Stimulated activated CD4-positive, alpha-beta T cell treated with anti-CD3 and anti-CD28 coated beads, Interleukin-1b, Interleukin-23, amount 100 ng/mL, for 48 hours (primary cell): ENCODE measurements around the gene METTL14.
"Not testable (repeated sequence)": the region's sequence is repeated elsewhere in the genome, so short reads cannot be mapped to it uniquely, and the experiment has no call there.

Source experiments
- DNase-seq: peaks from one replicate; pipeline ENCODE4 v3.0.0-alpha.2; 2020

METTL14 gene

DNA sequence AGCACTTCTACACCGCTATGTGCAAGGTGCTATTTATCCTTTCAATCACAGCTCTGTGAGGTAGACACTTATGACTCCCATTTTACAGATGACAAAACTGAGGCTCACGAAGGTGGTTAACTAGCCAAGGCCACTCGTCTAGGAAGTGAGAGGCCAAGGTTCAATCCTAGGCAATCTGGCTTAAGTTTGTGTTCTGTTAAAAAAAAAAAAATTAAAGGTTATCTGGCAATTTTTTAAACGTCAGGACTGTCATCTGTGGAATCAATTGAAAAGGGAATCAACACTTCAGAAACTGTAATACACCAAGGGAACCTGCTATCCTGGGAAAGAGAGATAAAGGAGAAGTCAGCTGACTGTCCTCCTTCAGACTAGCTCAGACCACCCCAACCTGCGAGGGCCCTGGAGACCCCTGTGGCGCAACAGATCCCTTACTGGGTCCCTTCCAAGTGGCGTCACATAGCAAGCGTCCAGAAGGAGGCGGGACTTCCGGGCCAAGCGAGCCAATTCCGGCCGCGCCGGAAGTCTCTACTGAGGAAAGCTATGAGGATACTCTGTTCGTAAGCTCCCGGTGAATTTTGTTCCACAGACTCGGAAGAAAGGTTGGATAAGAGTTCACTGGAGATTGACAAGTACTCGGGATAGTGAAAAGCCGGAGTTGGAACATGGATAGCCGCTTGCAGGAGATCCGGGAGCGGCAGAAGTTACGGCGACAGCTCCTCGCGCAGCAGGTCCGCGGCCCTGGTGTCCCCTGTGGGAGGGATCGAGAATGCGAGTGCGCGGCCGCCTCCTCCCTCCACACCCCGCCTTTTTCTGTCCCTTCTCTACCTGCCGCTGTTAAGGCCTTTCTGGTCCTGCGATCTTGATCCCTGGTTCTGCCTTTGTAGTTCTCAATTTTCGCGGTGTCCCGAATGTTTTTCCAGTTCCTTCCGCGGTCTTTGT, at the start of gene METTL14:
METTL14 (plus strand) TSS at position 520 of the 939 bp plus-strand sequence; CDS start at position 663, 143 bp downstream.
- DNase-seq: peak; percentile 86

DNA sequence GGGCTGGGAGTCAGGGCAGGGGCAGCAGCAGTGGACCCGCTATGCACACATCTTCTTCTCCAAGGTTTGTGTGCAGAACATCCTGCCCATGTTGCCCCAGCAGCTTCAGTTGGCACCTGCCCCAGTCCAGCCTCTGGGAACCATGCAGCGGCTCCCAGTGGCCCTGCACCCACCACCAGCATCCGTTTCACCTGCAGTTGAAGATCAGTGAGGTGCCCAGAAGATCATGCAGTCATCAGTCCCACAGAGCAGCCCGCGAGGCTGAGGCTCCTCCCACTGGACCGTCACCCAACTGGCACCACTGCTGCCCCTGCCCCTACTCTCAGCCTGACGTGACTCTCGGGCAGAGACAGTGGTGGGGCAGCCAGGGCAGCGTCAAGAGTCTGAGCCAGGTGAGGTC, 49.1 kb upstream of the METTL14 start:
- not testable (repeated sequence) for DNase-seq

DNA sequence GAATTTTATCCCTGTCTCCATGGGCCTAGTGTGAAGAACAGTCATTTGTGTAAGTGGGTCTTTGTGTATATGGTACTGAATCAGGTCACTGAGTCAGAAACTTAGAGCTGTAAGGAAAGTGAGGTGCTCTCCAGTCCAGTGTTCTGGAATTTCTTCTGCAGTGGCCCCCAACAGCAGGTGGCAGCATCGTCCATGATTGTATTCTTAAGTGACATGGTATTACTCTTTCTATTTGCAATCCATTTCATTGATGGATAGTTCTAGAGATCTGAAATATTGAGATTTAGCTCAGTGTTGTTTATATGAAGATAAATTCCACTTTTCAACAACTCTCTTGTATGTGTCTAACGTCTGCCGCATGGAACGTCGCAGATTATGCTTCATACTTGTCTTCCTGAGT, 20.5 kb upstream of the METTL14 start:
- peak; percentile 2 for DNase-seq

DNA sequence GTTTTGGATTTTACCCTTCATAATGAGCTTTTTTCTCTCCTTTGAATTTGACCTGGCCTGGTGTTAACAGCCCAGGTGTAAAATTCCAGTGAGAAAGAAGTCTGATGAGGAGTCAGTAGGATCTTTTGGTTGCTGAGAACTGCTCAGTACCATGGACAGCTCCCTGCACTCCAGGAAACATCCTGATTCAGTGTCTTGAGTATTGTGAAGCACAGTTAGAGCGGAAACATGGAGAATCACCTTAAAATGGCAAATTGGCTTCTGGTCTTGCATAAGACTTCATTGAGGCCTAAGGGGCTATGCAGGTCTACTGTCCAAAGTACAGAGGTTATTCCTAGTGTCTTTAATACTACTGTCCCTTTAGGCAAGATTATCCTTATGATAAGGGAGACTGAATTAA, 16.0 kb upstream of the METTL14 start:
- peak; percentile 10 for DNase-seq

DNA sequence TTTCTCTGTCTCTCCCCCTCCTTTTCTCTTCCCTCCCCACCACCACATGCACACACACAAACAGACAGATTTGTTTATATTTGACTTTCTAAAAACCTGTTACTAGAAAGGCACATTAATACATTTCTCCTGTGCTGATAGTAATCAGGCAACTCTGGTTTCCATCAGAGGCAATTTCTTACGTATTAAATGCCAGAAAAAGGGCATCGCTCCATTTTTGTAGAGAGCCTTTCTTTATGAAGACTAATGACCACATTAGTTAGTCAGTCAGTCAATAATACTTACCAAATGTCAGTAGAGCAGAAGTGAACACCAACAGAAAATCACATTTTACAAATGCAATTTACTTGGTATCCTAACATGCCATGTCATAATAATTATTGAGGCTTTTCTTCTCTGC, 14.2 kb upstream of the METTL14 start:
- not testable (repeated sequence) for DNase-seq

DNA sequence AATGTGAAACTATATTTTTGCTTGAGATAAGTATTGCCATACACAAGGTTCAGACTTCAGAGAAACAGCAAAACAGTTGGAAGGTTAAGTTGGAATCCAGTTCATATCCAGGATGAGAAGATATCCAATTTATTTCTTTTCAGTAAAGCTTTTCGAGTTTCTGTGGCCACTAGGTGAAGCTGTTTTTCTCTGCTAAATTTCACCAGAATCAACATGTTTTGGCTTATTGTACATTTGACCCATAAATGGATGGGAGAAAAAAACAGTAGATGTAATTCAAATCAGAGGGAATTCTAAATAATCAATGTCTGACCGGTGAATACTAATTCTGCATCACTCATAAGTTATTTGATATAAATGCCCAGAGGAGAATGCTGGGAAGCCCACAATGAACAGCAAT, 9.1 kb upstream of the METTL14 start:
- no peak for DNase-seq

DNA sequence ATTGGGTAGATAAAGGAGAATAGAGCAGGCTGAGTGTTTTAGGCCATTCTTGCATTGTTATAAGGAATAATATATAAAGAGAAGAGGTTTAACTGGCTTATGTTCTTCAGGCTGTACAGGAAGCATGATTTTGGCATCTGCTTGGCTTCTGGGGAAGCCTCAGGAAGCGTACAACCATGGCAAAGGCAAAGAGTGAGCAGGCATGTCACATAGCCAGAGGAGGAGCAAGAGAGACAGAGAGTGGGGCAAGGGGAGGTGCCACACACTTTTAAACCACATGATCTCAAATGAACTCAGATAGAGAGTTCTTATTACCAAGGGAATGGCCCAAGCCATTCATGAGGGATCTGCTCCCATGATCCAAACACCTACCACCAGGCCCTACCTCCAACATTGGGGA, 4.4 kb upstream of the METTL14 start:
- DNase-seq: no peak

DNA sequence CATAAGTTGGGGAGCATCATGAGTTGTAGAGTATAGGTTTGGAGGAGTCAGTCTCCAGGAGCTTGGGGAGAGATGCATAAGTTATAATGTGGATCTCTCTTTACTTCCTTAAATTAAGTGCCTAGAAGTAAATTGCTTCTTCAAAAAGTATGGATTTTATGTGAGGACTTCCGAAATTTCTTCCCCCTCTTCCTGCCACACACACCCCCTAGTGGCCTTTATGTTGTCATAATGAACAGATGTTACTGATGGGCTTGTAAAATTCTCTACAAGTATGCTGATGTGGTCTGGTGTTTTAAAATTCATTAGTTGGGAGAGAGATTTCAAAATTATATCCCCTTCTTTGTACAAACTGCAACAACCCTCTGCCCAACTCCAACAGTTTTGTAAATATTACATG, 2.3 kb upstream of the METTL14 start:
- DNase-seq: no peak

DNA sequence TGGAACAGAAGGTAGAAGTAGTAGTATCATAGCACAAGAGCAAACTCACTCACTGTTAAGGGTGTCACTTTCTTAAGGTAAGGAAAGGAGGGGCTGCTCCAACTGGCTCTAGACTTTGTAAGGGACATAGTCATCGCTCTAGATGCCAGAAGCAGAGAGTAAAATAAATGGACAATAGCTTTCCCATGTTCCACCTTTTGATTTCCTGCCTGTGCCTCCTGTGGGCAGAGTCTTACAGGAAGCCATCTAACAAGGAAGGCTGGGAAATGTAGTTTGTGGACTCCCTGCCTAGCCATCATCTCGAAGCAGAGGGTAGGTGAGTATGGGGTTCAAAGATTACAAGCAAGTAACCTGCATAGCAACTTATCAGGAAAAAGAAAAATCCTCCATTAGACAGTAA, 1.7 kb upstream of the METTL14 start:
- DNase-seq: no peak

DNA sequence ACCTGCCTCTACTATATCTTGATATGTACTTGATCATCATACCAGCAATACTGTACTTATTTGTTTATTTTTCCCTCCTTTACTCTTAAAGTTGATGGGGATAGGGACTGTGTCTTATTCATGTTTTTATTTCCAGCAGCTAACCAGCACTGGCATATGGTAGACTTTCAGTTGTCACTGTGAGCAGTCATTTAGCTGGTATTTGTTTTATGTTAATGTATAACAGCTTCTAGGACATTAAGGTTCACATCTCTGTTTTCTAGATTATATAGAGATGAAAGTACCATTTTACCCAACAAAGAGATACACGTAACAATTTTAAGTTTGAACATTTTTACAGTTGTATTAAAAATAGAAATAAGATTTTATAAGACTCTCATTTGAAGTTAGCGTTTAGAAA, 17.9 kb downstream of the METTL14 start:
- no peak for DNase-seq

DNA sequence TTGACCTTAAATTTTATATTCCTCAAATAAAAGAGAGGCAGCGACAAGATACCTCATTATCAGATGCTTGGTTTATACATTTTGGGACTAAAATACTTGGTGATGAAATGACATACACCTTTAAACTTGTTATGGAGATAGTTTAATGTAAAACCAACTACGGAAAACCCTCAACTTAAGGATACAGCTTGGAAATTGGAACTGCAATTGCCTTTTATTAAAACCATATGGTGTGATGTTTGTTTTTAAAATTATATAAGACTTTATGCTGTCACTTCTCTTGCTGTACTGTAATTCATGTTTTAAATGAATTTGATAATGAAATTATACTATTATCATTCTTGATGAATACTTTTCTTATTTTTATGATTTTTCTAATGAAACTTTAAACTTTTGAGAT, 25.9 kb downstream of the METTL14 start:
- DNase-seq: no peak

DNA sequence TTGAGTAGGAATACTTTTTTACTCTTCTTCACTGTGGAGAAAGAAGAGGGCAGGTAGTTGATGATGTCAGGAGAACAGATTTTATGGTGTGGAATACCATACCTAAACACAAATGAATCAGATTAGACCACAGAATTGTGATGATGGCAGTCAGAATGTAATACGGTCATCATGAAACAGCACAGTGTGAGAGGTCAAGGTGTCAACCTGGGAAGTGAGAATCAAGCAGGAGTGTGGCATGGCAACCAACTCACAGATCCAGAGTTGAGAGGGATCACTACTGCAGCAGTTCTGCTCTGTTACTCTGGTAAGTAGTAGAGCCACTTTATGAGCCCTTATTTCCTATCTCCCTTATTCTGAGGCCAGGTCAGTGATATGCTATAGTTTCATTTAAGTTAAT, 27.7 kb downstream of the METTL14 start:
- peak; percentile 14 for DNase-seq

DNA sequence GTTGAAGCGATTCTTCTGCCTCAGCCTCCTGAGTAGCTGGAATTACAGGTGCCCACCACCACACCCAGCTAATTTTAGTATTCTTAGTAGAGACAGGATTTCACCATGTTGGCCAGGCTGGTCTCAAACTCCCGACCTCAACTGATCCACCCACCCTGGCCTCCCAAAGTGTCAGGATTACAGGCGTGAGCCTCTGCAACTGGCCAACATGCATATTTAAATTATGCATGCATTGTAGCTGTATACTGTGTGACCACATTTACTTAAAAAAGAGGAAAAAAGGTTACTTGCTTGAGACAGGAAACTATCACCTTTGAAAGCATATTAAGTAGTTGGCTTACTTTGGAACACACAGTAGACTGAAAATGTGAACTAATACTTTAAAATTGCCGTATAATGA, 29.5 kb downstream of the METTL14 start:
- no peak for DNase-seq

DNA sequence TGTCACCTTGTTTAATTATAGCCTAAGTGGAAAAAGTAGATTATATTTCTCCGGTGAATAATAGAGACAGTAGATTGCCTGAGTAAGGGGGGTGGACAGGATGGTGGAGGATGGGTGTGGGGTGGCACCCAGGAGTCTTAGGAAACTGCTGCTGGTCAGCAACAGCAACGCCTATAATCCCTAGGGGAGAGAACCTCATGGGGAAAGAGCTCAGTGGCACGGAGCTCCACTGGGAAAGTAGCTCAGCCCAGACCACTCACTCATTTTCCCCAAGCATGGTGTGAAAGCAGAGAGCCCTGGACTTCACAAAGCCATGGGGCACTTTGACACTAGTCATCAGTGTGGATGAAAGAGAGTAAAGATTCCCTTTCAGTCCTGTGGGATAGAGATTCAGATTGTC, 31.1 kb downstream of the METTL14 start:
- DNase-seq: no peak

DNA sequence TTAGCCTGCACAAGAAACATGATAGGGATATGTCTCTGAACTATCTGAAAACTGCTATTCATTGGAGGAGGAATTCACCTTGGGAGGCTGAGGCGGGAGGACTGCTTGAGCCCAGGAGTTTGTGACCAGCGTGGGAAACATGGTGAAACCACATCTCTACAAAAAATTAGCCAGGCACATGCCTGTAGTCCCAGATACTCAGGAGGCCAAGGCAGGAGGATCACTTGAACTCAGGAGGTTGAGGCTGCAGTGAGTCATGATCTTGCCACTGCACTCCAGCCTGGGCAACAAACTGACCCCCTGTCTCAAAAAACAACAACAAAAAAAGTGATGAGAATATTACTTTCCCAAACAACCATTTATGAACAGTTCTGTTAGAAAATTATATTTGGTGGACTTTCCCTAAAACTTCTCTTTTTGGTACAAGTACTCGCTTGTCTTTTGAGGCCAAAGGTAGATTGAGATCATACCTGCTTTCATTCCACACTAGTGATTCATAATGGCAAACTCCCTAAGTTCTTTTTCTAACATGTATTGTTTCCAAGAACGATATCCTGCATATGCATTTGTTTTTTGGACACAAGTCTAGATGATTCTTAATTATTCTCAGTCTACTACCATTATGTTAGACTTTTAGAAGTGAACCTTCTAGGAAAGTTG, 33.4 kb downstream of the METTL14 start:
- no peak for DNase-seq

DNA sequence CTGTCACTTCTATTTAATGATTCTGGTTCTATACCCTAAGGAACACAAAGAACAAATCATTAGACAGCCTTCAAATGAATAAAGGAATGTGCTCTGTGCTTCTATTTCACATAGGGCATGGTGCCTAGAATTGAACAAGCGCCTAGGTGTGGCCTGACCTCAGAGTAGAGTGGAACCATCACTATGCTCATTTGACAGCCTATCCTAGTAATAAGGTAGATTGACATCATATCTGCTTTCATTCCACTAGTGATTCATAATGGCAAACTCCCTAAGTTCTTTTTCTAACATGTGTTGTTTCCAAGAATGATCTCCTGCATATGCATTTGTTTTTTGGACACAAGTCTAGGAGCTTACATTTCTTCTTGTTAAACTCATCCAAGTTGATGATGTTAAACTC, 36.6 kb downstream of the METTL14 start:
- DNase-seq: no peak

DNA sequence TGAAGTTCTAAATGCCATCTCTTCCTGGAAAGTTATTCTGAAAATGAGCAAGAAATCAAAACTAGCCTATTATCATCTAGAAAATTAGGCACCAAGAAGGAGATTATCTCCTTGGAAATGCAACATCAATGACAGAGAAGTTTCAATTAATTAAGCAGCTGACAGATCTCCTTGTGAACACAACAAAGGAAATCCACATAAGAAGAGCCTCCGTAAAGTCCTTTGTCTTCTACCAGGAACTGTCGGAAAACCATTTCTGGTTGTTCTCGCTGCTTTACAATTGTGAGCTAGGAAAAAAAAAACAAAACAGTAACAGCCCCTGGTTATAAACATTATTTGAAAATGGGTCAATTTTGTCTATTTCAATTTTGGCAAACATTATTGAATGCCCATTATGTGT, 38.2 kb downstream of the METTL14 start:
- no peak for DNase-seq

DNA sequence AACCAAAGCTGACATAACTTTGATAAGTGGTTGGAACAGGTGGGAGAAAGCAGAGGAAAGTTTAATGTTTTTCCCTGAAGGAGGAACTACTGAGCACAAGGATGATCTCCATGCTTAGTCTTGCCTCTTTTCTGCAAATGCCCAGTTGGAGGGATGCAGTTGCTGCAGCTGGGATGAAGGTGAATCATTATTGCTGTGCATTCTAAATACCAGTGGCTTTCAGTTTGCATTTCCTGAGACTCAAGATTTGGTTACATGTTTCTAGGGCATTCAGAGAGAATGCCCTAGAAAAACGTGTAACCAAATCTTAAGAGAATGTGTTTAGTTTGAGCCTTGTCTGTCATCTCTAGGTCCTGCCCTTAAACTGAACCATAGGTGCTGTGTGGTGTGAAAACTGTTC, 42.2 kb downstream of the METTL14 start:
- DNase-seq: no peak

DNA sequence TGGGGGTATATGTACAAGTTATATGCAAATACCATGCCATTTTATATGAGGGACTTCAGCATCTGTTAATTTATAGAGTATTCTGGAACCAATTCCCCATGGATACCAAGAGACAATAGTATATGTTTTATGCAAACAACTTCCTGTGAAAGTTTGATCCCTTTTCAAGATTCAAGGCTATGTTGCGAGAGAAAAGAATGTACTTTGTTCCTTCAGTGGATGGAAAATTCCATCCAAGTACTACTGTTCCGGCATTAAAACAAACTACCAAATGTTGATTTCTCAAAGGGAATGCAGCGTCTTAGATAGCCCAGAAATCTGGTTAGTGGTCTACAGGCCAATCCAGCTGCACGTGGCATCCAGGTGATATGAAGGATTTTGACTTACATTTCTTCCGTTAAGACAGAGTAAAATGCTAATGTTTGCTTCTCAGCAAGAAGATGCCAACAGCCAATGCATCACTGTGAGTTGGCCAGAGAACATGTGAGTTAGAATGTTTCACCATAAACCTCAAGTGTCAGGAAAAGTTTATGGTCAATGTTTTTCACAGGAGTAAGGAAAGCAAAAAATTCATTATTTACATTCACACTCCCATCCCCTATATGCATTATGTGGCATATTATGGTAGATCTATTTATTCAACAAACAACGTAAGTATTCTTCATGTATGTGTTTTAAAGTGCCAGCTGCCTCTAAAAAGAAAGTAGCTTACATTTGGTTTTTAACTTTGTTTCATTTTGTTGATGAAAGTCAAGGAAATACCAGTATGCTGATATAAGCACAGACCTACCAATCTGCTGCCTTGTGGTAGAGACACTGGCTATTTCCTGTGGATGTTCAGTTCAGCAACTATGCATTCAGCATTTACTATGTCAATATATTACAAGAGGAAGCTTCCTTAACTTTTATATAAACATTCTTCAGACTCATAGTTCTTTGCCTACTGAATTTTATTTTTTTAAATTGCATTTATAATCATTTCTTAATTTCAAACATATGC, 44.4 kb downstream of the METTL14 start:
- DNase-seq: no peak

DNA sequence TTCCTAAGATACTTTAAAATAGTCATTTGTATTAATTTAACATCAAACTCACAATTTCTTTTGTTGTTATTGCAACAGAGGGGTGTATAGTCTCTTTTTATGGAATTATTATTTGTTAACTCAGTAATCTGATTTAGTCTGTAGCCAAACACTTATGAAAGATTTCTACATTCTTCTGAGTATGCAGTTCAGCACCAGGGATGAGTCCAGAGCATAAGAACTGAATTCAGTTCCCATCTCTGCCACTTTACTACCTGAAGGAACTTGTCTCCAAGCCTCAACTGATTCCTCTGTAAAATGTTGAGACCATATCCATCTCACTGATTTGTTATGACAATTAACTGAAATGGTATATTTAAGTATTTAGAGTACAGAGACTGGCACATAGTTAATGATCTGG, 45.5 kb downstream of the METTL14 start:
- no peak for DNase-seq

DNA sequence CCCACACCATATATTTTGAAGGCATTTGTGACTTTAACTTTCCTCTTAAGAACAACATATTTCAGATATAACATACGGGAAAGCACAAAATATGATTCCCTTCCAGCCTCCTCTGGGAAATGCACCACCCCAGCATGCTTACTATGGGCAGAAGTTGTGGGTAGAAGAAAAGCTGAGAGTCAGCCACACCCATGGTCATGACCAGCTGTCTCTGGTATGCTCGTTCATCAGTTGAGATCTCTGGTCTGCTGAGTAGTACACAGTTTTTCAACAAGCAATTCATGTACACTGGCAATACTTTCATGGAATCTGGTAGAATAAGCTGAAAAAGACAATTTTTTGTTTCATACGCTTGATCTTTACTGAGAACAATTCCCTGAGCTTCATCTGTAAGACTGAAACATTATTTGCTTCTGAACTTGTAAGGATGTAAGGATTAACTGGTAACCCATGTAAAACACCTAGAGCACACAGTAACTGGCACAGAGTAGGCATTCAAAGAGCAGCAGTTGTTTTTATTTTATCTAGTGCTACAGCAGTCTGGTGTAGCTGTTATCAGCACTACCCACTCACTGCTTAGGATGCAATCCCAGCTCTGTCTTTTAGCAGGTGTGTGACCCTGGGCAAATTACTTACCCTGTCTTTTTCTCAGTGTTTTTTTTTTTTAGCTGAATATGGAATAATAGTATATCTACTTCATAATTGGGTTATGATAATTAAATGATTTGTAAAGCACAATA, 47.6 kb downstream of the METTL14 start:
- DNase-seq: no peak

DNA sequence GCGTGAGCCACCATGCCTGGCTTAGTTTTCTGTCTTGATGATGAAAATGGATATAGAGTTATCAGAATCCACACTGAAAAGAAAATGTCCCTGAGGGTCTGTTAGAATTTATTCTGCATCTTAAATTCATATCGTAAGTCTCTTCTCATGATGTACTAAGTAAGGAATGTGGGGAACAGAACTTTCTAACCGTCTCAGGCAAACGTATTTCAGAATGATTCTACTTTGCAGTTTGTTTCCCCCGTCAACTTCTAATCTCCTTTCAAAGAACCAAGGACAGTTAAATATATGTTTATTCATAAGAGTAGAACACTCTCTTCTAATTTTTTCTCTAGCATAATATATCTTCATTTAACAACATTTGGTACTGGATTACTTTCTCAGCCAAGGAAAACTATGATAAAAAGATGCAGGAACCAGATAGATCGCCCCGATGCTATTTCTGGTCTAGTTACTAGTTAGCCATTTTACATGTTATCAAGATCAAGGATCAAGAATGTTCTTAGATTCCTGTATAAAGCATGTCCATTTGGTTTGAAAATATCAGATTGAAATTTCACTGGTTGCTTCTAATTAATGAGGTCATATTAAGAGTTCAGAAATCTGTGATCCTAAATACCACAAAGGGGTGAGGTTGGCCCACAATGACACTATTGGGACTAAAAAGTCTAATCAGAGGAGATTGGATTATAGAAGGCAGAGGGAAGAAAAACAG, 49.5 kb downstream of the METTL14 start:
- no peak for DNase-seq
